Tibial artery (tissue), 4 donors: ENCODE results near the gene AGAP3.

Experiments
- DNase-seq, 2 donors: peaks; one replicate each; pipeline ENCODE4 v3.0.0-alpha.2; 2019
- H3K27ac ChIP-seq, 2 donors: fragments of 200-600 bp; sonication (generic) in 1 of 2; 1 replicate in 1 of 2; 2 replicates in 1 of 2; pipeline ENCODE4 v1.5.1; 2018 to 2019; ENCODE audit warnings: mild to moderate bottlenecking in 1 of 2
- H3K27me3 ChIP-seq, 2 donors: fragments of 200-600 bp; sonication (generic) in 1 of 2; one replicate each; pipeline versions ENCODE4 v1.5.1 to v1.6.0; 2016 to 2019
- H3K36me3 ChIP-seq, 3 donors: fragments of 200-600 bp; sonication (generic) in 2 of 3; one replicate each; pipeline ENCODE4 v1.5.1; 2016 to 2019; ENCODE audit warnings: mild to moderate bottlenecking in 2 of 3
- H3K4me1 ChIP-seq, 4 donors: fragments of 200-600 bp; sonication (generic) in 2 of 4; 1 replicate in 3 of 4; 2 replicates in 1 of 4; pipeline ENCODE4 v1.5.1; 2016 to 2019
- H3K4me3 ChIP-seq, 2 donors: fragments of 200-600 bp; sonication (generic) in 1 of 2; 1 replicate in 1 of 2; 2 replicates in 1 of 2; pipeline ENCODE4 v1.5.1; 2018 to 2019; ENCODE audit warnings: mild to moderate bottlenecking in 2 of 2
- H3K9me3 ChIP-seq, 3 donors: fragments of 200-600 bp; sonication (generic) in 1 of 3; one replicate each; pipeline ENCODE4 v1.5.1; 2016 to 2019
- CTCF ChIP-seq, 2 experiments: fragments of 200-600 bp in 1 of 2; fragments of 450-650 bp in 1 of 2; IDR thresholded peaks; one replicate each; pipeline ENCODE4 v1.5.1; 2017 to 2019; ENCODE audit warnings: antibody characterized with exemption in 2 of 2, mild to moderate bottlenecking in 1 of 2, moderate library complexity in 1 of 2
- intact Hi-C: fragments of 100-400 bp; cut with DNase I; formaldehyde crosslinking; loops from one replicate; pipeline ENCODE4 v1.15.0; 2023; ENCODE audit warnings: low total_unique reads

Gene AGAP3

GRCh38 chr7:151062399-151063211 lies 23.7 kb upstream of the AGAP3 start:
- H3K4me1 ChIP-seq, result peaks cover 0 to 49% (median 42%) of the 10 kb centered on the region in 4 donors
- no peak for TF ChIP-seq CTCF (IDR thresholded peaks at IDR 0.05)
- no peak for DNase-seq

GRCh38 chr7:151063212-151063561 lies 23.1 kb upstream of the AGAP3 start:
- Histone ChIP-seq H3K4me3 (peak overlapping the region; percentile 21 to 34), H3K36me3 (peaks cover 38 to 44% (median 40%) of the 10 kb centered on the region in 3 donors), H3K27ac (peak overlapping the region; percentile 91 to 98), H3K9me3 (no peaks in the 10 kb centered on the region), H3K27me3 (no peaks in the 10 kb centered on the region), H3K4me1 (peaks cover 0 to 49% (median 42%) of the 10 kb centered on the region in 4 donors)
- intact Hi-C loops, result no loop called here
- DNase-seq, result peak; percentile 71 to 81
- TF ChIP-seq CTCF (IDR thresholded peaks at IDR 0.05), result no peak

More at GRCh38 chr7:151062399-151063211, 23.7 kb upstream of the AGAP3 start:
- intact Hi-C loops, result no loop called here
- no peaks in the 10 kb centered on the region for H3K27me3 ChIP-seq
- H3K9me3 ChIP-seq, result no peaks in the 10 kb centered on the region
- H3K27ac ChIP-seq, result peak overlapping the region; percentile 91 to 98
- H3K4me3 ChIP-seq, result peak overlapping the region; percentile 21 to 34
- H3K36me3 ChIP-seq, result peaks cover 35 to 39% (median 35%) of the 10 kb centered on the region in 3 donors

GRCh38 chr7:151064454-151064853 lies 21.8 kb upstream of the AGAP3 start:
- Histone ChIP-seq H3K9me3 (no peaks in the 10 kb centered on the region), H3K36me3 (peaks cover 48 to 57% (median 52%) of the 10 kb centered on the region in 3 donors), H3K4me3 (no peak overlapping the region), H3K27ac (no peak overlapping the region), H3K27me3 (no peaks in the 10 kb centered on the region), H3K4me1 (peaks cover 0 to 40% (median 34%) of the 10 kb centered on the region in 4 donors)
- no peak for TF ChIP-seq CTCF (IDR thresholded peaks at IDR 0.05)
- no peak for DNase-seq
- intact Hi-C loops, result no loop called here

- intact Hi-C loops, result no loop called here
- Histone ChIP-seq H3K27ac (no peak overlapping the region), H3K36me3 (peaks cover 53 to 63% (median 58%) of the 10 kb centered on the region in 3 donors), H3K4me3 (no peak overlapping the region), H3K27me3 (no peaks in the 10 kb centered on the region), H3K9me3 (no peaks in the 10 kb centered on the region), H3K4me1 (peaks cover 0 to 38% (median 34%) of the 10 kb centered on the region in 4 donors)
- no peak for TF ChIP-seq CTCF (IDR thresholded peaks at IDR 0.05)
- DNase-seq, result no peak
Measured at GRCh38 chr7:151064993-151065392, 21.3 kb upstream of the AGAP3 start.

GRCh38 chr7:151065516-151065915 lies 20.8 kb upstream of the AGAP3 start:
- Histone ChIP-seq H3K4me1 (peaks cover 0 to 33% (median 30%) of the 10 kb centered on the region in 4 donors), H3K36me3 (peaks cover 58 to 68% (median 63%) of the 10 kb centered on the region in 3 donors), H3K4me3 (no peak overlapping the region), H3K9me3 (no peaks in the 10 kb centered on the region), H3K27ac (no peak overlapping the region), H3K27me3 (no peaks in the 10 kb centered on the region)
- TF ChIP-seq CTCF (IDR thresholded peaks at IDR 0.05), result no peak
- no peak for DNase-seq
- intact Hi-C loops, result no loop called here
